ENCODE measurements around the gene BORCS6. TPM values are rescaled to one million over a fixed set of nuclear protein-coding genes. Genes with fewer than 3 reads are reported as not detected.

The BORCS6 gene
- total and polyA plus RNA-seq, 9 of the 15 experiments (the other 6 are each of a cell fraction or from before 2014, with no cell fraction given) = 0.01 to 7.4 (median 2.3) TPM

GRCh38 chr17:8209907-8210760 lies 20.2 kb upstream of the BORCS6 start, which contains the start of gene AURKB (continued):
- TF ChIP-seq PATZ1 (CRISPR knock-in tag; IDR thresholded peaks at IDR 0.05; ENCODE audit: borderline replicate concordance) = no peak
- TF ChIP-seq HDAC3 (IDR thresholded peaks at IDR 0.05; ENCODE audit: borderline replicate concordance, partially characterized antibody) = no peak
- TF ChIP-seq ZBTB2 (IDR thresholded peaks at IDR 0.05) = no peak
- TF ChIP-seq MAZ (CRISPR knock-in tag; conservative IDR thresholded peaks at IDR 0.05 in 1 of 2, IDR thresholded peaks at IDR 0.05 in 1 of 2) = no peak; a peak in 2 of 4 replicates
- no peak for TF ChIP-seq ZNF584 (CRISPR knock-in tag; IDR thresholded peaks at IDR 0.05; ENCODE audit: low read depth)
- TF ChIP-seq TBL1XR1 (IDR thresholded peaks at IDR 0.05; ENCODE audit: low read length in 2 of 2) = no peak
- TF ChIP-seq RNF2 (IDR thresholded peaks at IDR 0.05) = 0 out of 2 replicates have a peak, but pooled peaks have one; percentile 32
- no peak for TF ChIP-seq ZNF830 (CRISPR knock-in tag; IDR thresholded peaks at IDR 0.05)
- TF ChIP-seq BHLHE40 (IDR thresholded peaks at IDR 0.05; ENCODE audit: low read length) = no peak
- no peak for TF ChIP-seq ATF4 (CRISPR knock-in tag; IDR thresholded peaks at IDR 0.05)
- no peak for TF ChIP-seq NCOA1 (IDR thresholded peaks at IDR 0.05; ENCODE audit: low read depth)
- TF ChIP-seq MYBL2 (IDR thresholded peaks at IDR 0.05; ENCODE audit: low read depth) = peak; percentile 98
- peak; percentile 89; the same call in 1 of the 2 replicates for TF ChIP-seq MYBL2 (CRISPR knock-in tag; IDR thresholded peaks at IDR 0.05; ENCODE audit: borderline replicate concordance)
- no peak for TF ChIP-seq ZFPM2 (CRISPR knock-in tag; IDR thresholded peaks at IDR 0.05)
- TF ChIP-seq EZH2 (IDR thresholded peaks at IDR 0.05; ENCODE audit: borderline replicate concordance, low read depth, low read length) = no peak
- no peak for TF ChIP-seq PCBP2 (IDR thresholded peaks at IDR 0.05; ENCODE audit: low read depth, low read length, poor library complexity, severe bottlenecking)
- no peak for TF ChIP-seq ERF (CRISPR knock-in tag; IDR thresholded peaks at IDR 0.05)
- no peak for TF ChIP-seq NFE2L1 (tag; IDR thresholded peaks at IDR 0.05; ENCODE audit: borderline replicate concordance, low read depth)
- TF ChIP-seq ZNF41 (CRISPR knock-in tag; conservative IDR thresholded peaks at IDR 0.05) = no peak
- peak; percentile 97 for TF ChIP-seq NKRF (IDR thresholded peaks at IDR 0.05; ENCODE audit: borderline replicate concordance)
- peak; percentile 99 for TF ChIP-seq RBFOX2 (IDR thresholded peaks at IDR 0.05; ENCODE audit: low read depth, low read length)
- no peak for TF ChIP-seq ZNF766 (CRISPR knock-in tag; conservative IDR thresholded peaks at IDR 0.05)
